H1 (cell line): ENCODE measurements around the gene SLC2A13.

Source experiments
- CEBPB ChIP-seq: IDR thresholded peaks from 2 replicates; pipeline ENCODE4 v1.6.1; 2012; ENCODE audit warnings: low read depth, low read length
- CREB1 ChIP-seq: IDR thresholded peaks from 2 replicates; pipeline ENCODE4 v1.6.1; 2012; ENCODE audit warnings: inconsistent platforms
- CTCF ChIP-seq, 3 experiments: IDR thresholded peaks; 1 replicate in 2 of 3; 2 replicates in 1 of 3; pipeline versions ENCODE4 v1.5.1 to v1.6.1; 2011; ENCODE audit warnings: low read length in 3 of 3, mild to moderate bottlenecking in 3 of 3, inconsistent platforms in 2 of 3, low read depth in 1 of 3, moderate library complexity in 1 of 3; ENCODE audit not compliant: insufficient read depth in 1 of 3; ENCODE audit errors: control extremely low read depth in 1 of 3
- EGR1 ChIP-seq: IDR thresholded peaks from 2 replicates; pipeline ENCODE4 v1.6.1; 2011; ENCODE audit warnings: low read depth, low read length, borderline replicate concordance
- EP300 ChIP-seq, 2 experiments: IDR thresholded peaks; 1 replicate in 1 of 2; 2 replicates in 1 of 2; pipeline ENCODE4 v1.6.1; 2011 to 2012; ENCODE audit warnings: low read depth in 2 of 2, low read length in 2 of 2, mild to moderate bottlenecking in 2 of 2, borderline replicate concordance in 1 of 2, inconsistent platforms in 1 of 2, moderate library complexity in 1 of 2
- MAFK ChIP-seq: IDR thresholded peaks from 2 replicates; pipeline ENCODE4 v1.6.1; 2012; ENCODE audit warnings: low read depth, mild to moderate bottlenecking, improper control_type of control experiment, low read length
- MAX ChIP-seq: IDR thresholded peaks from 2 replicates; pipeline ENCODE4 v1.6.1; 2012; ENCODE audit warnings: inconsistent platforms
- POLR2A ChIP-seq, 2 experiments: IDR thresholded peaks; 1 replicate in 1 of 2; 2 replicates in 1 of 2; pipeline ENCODE4 v1.6.1; 2011; ENCODE audit warnings: low read depth in 2 of 2, low read length in 2 of 2, mild to moderate bottlenecking in 2 of 2; ENCODE audit errors: control extremely low read depth in 1 of 2
- RAD21 ChIP-seq, 2 experiments: IDR thresholded peaks in 1 of 2; conservative IDR thresholded peaks in 1 of 2; 2 replicates each; pipeline ENCODE4 v1.6.1; 2011; ENCODE audit warnings: low read depth in 2 of 2, low read length in 2 of 2, improper control_type of control experiment in 1 of 2, inconsistent platforms in 1 of 2, mild to moderate bottlenecking in 1 of 2, moderate library complexity in 1 of 2
- SP1 ChIP-seq: IDR thresholded peaks from 2 replicates; pipeline ENCODE4 v1.6.1; 2011; ENCODE audit warnings: low read depth, low read length
- USF2 ChIP-seq: IDR thresholded peaks from 2 replicates; pipeline ENCODE4 v1.6.1; 2011; ENCODE audit warnings: low read length, improper control_type of control experiment

GRCh38 chr12:39773266-39773665, 332.6 kb downstream of the SLC2A13 start:
- TF ChIP-seq CREB1 (no peak), EGR1 (no peak), USF2 (no peak), RAD21 (IDR thresholded peaks at IDR 0.05 in 1 of 2, conservative IDR thresholded peaks at IDR 0.05 in 1 of 2; ENCODE audit: low read depth in 2 of 2, low read length in 2 of 2) (no peak), CTCF (IDR thresholded peaks at IDR 0.05; ENCODE audit: control extremely low read depth in 1 of 3, insufficient read depth in 1 of 3, low read depth in 1 of 3, low read length in 3 of 3) (no peak), MAFK (no peak), EP300 (IDR thresholded peaks at IDR 0.05; ENCODE audit: borderline replicate concordance in 1 of 2, low read depth in 2 of 2, low read length in 2 of 2) (no peak), SP1 (no peak), MAX (no peak), POLR2A (IDR thresholded peaks at IDR 0.05; ENCODE audit: control extremely low read depth in 1 of 2, low read depth in 2 of 2, low read length in 2 of 2) (no peak), CEBPB (no peak)
